ENCODE results near the gene FRYL. TPM values are rescaled to one million over a fixed set of nuclear protein-coding genes. Genes with fewer than 3 reads are reported as not detected.
A peak's percentile ranks its signal among the peaks of the same experiment; 100 is the strongest.

Gene FRYL
- total and polyA plus RNA-seq, 2 experiments from 2014 or later: 20.6 to 33.0 TPM

DNA sequence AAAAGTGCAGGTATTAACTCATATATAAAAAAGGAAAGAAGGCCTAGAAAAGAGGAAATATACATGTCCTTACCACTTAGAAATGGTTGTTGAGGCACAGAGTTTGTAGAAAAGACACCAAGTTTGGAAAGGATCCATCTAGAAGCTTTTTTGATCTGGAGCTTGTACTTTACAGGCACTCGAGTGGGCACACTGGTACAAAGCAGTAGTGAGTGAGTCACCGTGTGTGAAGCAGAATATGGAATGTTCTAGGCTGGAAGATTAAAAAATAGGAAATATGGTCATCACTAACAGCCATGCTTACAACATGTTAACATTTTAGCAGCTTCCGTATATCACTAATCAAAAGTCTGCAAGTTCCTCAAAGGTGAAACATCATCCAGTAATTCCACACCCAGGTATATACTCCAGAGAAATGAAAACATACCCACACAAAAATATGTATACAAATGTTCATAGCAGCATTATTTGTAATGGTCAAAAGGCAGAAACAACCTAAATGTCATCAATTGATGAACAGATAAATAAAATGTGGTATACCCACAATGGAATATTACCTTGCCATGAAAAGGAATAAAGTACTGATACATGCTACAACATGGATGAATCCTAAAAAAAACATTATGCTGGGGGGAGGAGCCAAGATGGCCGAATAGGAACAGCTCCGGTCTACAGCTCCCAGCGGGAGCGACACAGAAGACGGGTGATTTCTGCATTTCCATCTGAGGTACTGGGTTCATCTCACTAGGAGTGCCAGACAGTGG, 69.5 kb downstream of the FRYL start:
- no peaks in the 10 kb centered on the region for H3K9me3 ChIP-seq (ENCODE audit: low read depth)
- TF ChIP-seq, protein P1, sequence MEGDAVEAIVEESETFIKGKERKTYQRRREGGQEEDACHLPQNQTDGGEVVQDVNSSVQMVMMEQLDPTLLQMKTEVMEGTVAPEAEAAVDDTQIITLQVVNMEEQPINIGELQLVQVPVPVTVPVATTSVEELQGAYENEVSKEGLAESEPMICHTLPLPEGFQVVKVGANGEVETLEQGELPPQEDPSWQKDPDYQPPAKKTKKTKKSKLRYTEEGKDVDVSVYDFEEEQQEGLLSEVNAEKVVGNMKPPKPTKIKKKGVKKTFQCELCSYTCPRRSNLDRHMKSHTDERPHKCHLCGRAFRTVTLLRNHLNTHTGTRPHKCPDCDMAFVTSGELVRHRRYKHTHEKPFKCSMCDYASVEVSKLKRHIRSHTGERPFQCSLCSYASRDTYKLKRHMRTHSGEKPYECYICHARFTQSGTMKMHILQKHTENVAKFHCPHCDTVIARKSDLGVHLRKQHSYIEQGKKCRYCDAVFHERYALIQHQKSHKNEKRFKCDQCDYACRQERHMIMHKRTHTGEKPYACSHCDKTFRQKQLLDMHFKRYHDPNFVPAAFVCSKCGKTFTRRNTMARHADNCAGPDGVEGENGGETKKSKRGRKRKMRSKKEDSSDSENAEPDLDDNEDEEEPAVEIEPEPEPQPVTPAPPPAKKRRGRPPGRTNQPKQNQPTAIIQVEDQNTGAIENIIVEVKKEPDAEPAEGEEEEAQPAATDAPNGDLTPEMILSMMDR (IDR thresholded peaks at IDR 0.05; ENCODE audit: low read depth, low read length): no peak
- peak in 1 of 2 donors; percentile 45 for DNase-seq (ENCODE audit: low read depth in 1 of 2, low spot score in 1 of 2)
- no peak overlapping the region for H3K27ac ChIP-seq
- H3K4me1 ChIP-seq (ENCODE audit: low read depth): no peaks in the 10 kb centered on the region
- H3K4me3 ChIP-seq: no peak overlapping the region
- H3K36me3 ChIP-seq: peaks cover 5% of the 10 kb centered on the region
- H3K27me3 ChIP-seq: no peaks in the 10 kb centered on the region

DNA sequence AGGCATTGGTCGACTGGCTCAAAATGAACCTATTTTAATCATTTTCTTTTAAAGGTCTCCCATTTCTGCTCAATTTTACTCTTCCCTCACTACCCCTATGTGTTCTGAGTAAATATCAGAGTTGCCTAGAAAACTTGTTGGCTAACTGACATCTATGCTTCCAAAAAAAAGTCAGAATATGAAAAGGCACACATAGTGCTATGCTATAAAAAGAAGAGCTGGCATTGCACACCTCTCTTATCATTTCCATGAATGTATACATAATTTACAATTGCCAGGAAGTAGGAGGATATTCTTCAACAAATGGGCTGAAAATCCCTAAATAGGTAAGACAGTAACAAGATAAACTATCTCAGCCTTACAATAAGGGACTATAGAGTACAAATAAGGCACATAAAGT, 70.2 kb downstream of the FRYL start:
- H3K4me3 ChIP-seq: no peak overlapping the region
- no peak overlapping the region for H3K27ac ChIP-seq
- H3K4me1 ChIP-seq (ENCODE audit: low read depth): no peaks in the 10 kb centered on the region
- DNase-seq (ENCODE audit: low read depth in 1 of 2, low spot score in 1 of 2): no peak
- TF ChIP-seq, protein P1 (IDR thresholded peaks at IDR 0.05; ENCODE audit: low read depth, low read length): no peak
- no peaks in the 10 kb centered on the region for H3K27me3 ChIP-seq
- H3K36me3 ChIP-seq: peaks cover 5% of the 10 kb centered on the region
- no peaks in the 10 kb centered on the region for H3K9me3 ChIP-seq (ENCODE audit: low read depth)

DNA sequence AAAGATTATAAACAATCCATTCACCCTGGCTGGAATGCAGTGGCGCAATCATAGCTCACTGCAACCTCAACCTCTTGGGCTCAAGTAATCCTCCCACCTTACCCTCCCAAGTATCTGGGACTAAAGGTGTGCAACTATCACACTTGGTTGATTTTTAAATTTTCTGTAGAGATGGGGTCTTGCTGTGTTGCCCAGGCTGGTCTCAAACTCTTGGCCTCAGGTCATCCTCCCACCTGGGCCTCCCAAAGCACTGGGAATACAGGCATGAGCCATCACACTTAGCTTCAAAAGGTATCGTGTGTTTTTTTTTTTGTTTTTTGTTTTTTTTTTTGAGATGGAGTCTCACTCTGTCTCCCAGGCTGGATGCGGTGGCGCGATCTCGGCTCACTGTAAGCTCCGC, 71.5 kb downstream of the FRYL start:
- Histone ChIP-seq H3K27me3 (no peaks in the 10 kb centered on the region), H3K27ac (no peak overlapping the region), H3K4me3 (no peak overlapping the region), H3K9me3 (ENCODE audit: low read depth) (no peaks in the 10 kb centered on the region), H3K36me3 (peaks cover 5% of the 10 kb centered on the region), H3K4me1 (ENCODE audit: low read depth) (peaks cover 6% of the 10 kb centered on the region)
- DNase-seq (ENCODE audit: low read depth in 1 of 2, low spot score in 1 of 2): no peak
- TF ChIP-seq, protein P1 (IDR thresholded peaks at IDR 0.05; ENCODE audit: low read depth, low read length): no peak

DNA sequence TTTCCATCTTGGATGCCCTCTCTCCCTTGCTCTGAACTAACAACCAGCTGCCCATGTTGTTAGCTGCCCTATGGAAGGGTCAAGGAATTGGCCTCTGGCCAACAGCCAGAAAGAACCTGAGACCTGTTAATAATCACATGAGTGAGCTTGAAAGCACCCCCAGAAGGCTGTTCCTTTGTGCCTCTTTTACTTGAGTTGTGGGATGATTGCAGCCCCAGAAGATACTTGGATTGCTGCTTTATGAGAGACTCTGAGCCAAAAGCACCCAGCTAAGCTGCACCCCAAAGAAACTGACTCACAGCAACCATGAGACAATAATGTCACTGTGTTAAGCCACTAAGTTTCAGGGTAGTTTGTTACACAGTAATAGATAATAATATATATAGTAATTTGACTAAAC, 73.3 kb downstream of the FRYL start:
- DNase-seq (ENCODE audit: low read depth in 1 of 2, low spot score in 1 of 2): peak in 1 of 2 donors; percentile 57
- no peak overlapping the region for H3K4me3 ChIP-seq
- no peaks in the 10 kb centered on the region for H3K9me3 ChIP-seq (ENCODE audit: low read depth)
- H3K4me1 ChIP-seq (ENCODE audit: low read depth): peaks cover 11% of the 10 kb centered on the region
- peak overlapping the region; percentile 50 for H3K27ac ChIP-seq
- peaks cover 5% of the 10 kb centered on the region for H3K36me3 ChIP-seq
- TF ChIP-seq, protein P1 (IDR thresholded peaks at IDR 0.05; ENCODE audit: low read depth, low read length): no peak
- no peaks in the 10 kb centered on the region for H3K27me3 ChIP-seq

DNA sequence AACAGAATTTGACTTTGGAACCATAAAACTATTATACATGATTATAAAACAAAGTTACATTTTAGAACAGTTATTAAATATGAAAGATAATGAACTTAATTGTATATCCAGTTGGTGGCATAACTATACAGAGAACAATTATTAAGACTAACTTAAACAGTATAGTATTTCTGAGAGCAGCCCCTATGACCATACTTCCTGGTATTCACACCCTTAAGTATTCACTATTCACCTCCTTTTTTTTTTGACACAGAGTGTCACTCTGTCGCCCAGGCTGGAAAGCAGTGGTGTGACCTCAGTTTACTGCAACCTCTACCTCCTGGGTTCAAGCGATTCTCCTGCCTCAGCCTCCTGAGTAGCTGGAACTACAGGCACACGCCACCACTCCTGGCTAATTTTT, 74.5 kb downstream of the FRYL start:
- Histone ChIP-seq H3K36me3 (peaks cover 5% of the 10 kb centered on the region), H3K27ac (no peak overlapping the region), H3K27me3 (no peaks in the 10 kb centered on the region), H3K9me3 (ENCODE audit: low read depth) (no peaks in the 10 kb centered on the region), H3K4me1 (ENCODE audit: low read depth) (peaks cover 11% of the 10 kb centered on the region), H3K4me3 (no peak overlapping the region)
- TF ChIP-seq, protein P1 (IDR thresholded peaks at IDR 0.05; ENCODE audit: low read depth, low read length): no peak
- no peak for DNase-seq (ENCODE audit: low read depth in 1 of 2, low spot score in 1 of 2)
